Measurements from ENCODE around the gene SEPTIN2.

DNA sequence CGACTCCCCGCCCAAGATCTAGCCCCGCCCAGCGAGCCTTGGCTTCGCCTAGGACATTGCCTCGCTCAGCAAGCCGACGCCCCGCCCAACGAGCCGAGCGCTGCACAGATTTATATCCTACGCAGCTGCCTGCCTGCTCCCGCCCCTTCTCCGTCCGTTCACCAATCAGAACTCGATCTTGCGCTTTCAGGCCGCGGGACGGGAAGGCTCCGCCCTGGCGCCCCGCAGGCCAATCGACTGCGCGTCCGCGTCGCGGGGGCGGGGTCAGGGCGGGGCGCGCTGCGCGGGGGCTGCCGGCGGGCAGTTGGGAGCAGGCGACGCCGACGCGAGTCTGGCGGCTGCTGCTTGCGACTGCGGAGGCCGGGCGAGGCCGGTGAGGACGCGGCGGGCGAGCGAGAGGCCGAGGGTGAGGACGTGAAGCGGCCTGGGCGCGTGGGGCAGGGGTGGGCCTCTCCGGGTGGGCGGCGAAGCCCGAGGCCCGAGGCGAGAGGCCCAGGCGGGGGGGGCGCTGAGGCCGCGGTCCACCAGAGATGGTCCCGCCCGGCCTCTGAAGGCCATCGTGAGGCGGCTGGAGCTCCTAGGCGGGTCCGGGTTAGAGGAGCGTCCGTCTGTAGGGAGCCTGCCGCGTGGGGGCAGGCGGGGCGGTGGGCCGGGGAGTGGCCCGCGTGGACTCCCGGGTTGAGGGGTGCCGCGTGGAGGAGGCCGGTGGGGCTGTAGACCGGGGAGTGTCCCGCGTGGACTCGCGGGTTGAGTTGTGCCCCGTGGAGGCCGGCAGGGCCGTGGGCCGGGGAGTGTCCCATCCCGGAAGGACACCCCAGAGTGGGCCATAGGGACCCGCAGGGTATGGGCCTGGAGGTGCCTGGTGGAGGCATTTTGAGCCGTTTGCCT, 40.5 kb downstream of the SEPTIN2 start, which contains the start of gene FARP2:
- TF ChIP-seq CTCF (IDR thresholded peaks at IDR 0.05) (no peak), POLR2A (IDR thresholded peaks at IDR 0.05) (no peak)

Measured in breast epithelium (tissue), 3 donors.